ENCODE data around the gene DENND5A.

- no peak for TF ChIP-seq CTCF (IDR thresholded peaks at IDR 0.05)
- no peak for TF ChIP-seq POLR2A (IDR thresholded peaks at IDR 0.05)
These were observed 1.3 kb downstream of the DENND5A start for GRCh38 chr11:9263840-9264315.

All from right lobe of liver (tissue), 4 donors.